IPS DF 6.9 (cell line): ENCODE data around the gene CDCA3.
"Not testable (repeated sequence)": the region's sequence is repeated elsewhere in the genome, so short reads cannot be mapped to it uniquely, and the experiment has no call there.

Source experiments
- DNase-seq: peaks from one replicate; pipeline ENCODE4 v3.0.0-alpha.2; 2013; ENCODE audit warnings: low read depth, low spot score
- H3K27ac ChIP-seq: one replicate; pipeline ENCODE4 v1.5.1; 2013; ENCODE audit warnings: low read length, control low read depth
- H3K27me3 ChIP-seq: 2 replicates; pipeline ENCODE4 v1.6.1; 2013; ENCODE audit warnings: mild to moderate bottlenecking, low read length; ENCODE audit not compliant: control insufficient read depth, insufficient read depth
- H3K36me3 ChIP-seq: 2 replicates; pipeline ENCODE4 v1.6.1; 2013; ENCODE audit warnings: low read length; ENCODE audit not compliant: control insufficient read depth, insufficient read depth
- H3K4me1 ChIP-seq: 2 replicates; pipeline ENCODE4 v1.6.1; 2013; ENCODE audit warnings: low read length; ENCODE audit not compliant: control insufficient read depth, insufficient read depth
- H3K4me3 ChIP-seq: 2 replicates; pipeline ENCODE4 v1.5.1; 2013; ENCODE audit warnings: mild to moderate bottlenecking, low read length
- H3K9me3 ChIP-seq: 2 replicates; pipeline ENCODE4 v1.6.1; 2013; ENCODE audit warnings: low read length, inconsistent platforms; ENCODE audit not compliant: control insufficient read depth, insufficient read depth
- WGBS: extraction: QIAGEN DNeasy Blood & Tissue Kit; methylation state at CpG from one replicate; pipeline ENCODE4 v1.1.7; 2013; ENCODE audit warnings: mixed read lengths, missing lambda C conversion rate; ENCODE audit not compliant: insufficient read length, insufficient coverage; 5-methylcytosine and 5-hydroxymethylcytosine counted together

CDCA3 gene

DNA sequence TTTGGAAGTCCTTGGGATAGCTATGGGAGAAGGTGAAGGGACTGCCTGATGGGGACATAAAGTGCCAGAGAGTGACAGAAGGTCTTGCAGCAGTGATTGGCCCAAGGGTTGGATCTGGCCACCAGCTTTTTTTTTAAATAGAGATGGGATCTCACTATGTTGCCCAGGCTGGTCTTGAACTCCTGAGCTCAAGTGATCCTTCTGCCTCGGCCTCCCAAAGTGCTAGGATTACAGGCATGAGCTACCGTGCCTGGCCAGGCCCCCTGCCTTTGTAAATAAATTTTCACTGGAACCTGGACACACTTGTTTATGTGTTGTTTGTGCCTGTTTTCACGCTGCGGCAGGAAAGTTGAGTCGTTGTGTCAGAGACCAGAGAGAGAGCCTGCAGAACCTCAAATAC is 14.2 kb upstream of the CDCA3 start:
- DNase-seq, H3K4me1 ChIP-seq, H3K27me3 ChIP-seq, H3K27ac ChIP-seq, H3K4me3 ChIP-seq, H3K9me3 ChIP-seq: not testable (repeated sequence)
- peaks cover 32% of the 10 kb centered on the region for H3K36me3 ChIP-seq
- no CpG with 5 or more reads among the region's 5 CpGs for WGBS

DNA sequence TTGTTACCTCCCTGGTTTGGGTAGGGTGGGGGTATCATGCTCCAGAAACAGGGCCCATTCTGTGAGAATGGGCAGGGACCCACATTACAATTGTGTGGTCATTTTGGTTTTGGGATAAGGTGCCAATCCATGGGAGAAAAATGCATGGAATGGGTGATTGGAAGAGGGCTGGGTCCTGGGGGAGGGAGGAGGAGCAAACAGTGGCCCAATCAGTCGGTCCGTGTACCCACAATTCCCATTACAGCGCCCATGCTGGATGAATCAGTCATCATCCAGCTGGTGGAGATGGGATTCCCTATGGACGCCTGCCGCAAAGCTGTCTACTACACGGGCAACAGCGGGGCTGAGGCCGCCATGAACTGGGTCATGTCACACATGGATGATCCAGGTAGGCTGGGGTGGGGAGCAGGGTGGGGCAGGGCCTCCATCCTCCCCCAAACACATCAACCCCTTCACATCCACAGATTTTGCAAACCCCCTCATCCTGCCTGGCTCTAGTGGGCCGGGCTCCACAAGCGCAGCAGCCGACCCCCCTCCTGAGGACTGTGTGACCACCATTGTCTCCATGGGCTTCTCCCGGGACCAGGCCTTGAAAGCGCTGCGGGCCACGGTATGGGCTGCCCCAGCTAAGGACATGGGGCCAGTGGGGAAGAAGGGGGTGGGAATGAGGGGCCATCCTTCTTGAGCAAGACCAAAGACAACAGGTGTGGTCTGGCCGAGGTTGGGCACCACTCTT is 12.7 kb upstream of the CDCA3 start:
- WGBS: no CpG with 5 or more reads among the region's 16 CpGs
- H3K4me1 ChIP-seq: peaks cover 4% of the 10 kb centered on the region

DNA sequence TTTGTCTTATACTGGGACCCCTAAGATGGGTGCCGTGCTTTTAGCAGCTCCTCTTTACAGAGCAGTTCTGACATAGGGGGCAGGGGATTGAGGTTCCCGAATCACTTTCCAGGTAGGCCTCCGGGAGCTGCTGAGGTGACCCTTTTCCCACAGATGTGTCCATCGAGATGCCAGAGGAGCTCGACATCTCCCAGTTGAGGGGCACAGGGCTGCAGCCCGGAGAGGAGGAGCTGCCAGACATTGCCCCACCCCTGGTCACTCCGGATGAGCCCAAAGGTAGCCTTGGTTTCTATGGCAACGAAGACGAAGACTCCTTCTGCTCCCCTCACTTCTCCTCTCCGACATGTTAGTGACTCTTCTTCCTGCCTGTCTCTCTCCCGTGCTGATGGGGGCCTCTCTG is 11.9 kb upstream of the CDCA3 start:
- Histone ChIP-seq H3K36me3 (peaks cover 34% of the 10 kb centered on the region), H3K9me3 (no peaks in the 10 kb centered on the region), H3K4me3 (no peak overlapping the region), H3K27me3 (no peaks in the 10 kb centered on the region), H3K27ac (no peak overlapping the region), H3K4me1 (peaks cover 4% of the 10 kb centered on the region)
- no peak for DNase-seq
- no CpG with 5 or more reads among the region's 11 CpGs for WGBS

More for the DNA sequence above, 12.7 kb upstream of the CDCA3 start:
- Histone ChIP-seq H3K27ac (no peak overlapping the region), H3K36me3 (peaks cover 29% of the 10 kb centered on the region), H3K27me3 (no peaks in the 10 kb centered on the region), H3K4me3 (no peak overlapping the region), H3K9me3 (no peaks in the 10 kb centered on the region)
- DNase-seq: no peak

DNA sequence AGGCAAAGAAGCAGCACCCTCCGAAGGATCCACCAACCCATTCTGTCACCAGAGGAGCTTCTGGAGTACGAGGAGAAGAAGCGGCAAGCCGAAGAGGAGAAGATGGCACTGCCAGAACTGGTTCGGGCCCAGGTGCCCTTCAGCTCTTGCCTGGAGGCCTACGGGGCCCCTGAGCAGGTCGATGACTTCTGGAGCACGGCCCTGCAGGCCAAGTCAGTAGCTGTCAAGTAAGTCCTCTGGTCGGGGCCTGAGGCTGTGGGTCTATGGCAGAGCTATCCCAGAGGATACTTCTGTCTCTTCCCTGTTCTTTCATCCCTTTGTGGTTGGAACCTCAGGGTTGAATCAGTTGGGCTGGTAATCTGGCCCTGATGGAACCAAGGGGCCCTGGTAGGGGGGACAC is 10.3 kb upstream of the CDCA3 start:
- H3K9me3 ChIP-seq: no peaks in the 10 kb centered on the region
- H3K4me3 ChIP-seq: no peak overlapping the region
- H3K4me1 ChIP-seq: peaks cover 3% of the 10 kb centered on the region
- WGBS: no CpG with 5 or more reads among the region's 9 CpGs
- H3K36me3 ChIP-seq: peaks cover 41% of the 10 kb centered on the region
- DNase-seq: no peak
- no peaks in the 10 kb centered on the region for H3K27me3 ChIP-seq
- no peak overlapping the region for H3K27ac ChIP-seq

DNA sequence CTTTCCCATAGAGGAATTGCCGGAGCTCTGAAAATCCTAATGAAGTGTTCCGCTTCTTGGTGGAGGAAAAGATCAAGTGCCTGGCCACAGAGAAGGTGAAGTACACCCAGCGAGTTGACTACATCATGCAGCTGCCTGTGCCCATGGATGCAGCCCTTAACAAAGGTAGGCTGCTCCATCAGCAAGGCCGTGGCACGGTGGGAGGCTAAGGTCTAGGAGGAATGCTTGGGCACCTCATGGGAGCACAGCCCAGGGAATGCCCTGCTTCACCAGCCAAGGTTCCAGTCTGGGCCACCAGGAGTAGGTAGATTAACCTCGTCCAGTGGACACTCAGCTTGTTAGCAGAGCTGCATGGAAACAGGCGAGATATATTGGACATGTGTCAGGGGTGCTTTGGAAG is 9.9 kb upstream of the CDCA3 start:
- Histone ChIP-seq H3K9me3 (no peaks in the 10 kb centered on the region), H3K4me1 (peaks cover 1% of the 10 kb centered on the region), H3K27ac (no peak overlapping the region), H3K27me3 (no peaks in the 10 kb centered on the region), H3K36me3 (peaks cover 46% of the 10 kb centered on the region), H3K4me3 (no peak overlapping the region)
- no peak for DNase-seq
- no CpG with 5 or more reads among the region's 7 CpGs for WGBS

DNA sequence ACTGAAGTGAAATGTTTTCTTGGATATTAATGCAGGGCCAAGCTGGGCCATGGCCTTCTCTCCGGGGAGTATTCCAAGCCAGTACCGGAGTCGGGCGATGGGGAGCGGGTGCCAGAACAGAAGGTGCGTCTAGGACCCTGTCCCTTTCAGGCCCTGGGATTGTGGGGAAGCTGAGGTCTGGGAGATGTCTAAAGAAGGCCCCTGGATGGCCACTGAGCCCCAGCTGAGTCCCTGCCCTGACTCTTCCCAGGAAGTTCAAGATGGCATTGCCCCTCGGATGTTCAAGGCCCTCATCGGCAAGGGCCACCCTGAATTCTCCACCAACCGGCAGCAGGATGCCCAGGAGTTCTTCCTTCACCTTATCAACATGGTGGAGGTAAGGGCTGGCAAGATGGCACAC is 9.0 kb upstream of the CDCA3 start:
- Histone ChIP-seq H3K27me3 (no peaks in the 10 kb centered on the region), H3K4me1 (no peaks in the 10 kb centered on the region), H3K27ac (no peak overlapping the region), H3K4me3 (no peak overlapping the region), H3K36me3 (peaks cover 52% of the 10 kb centered on the region), H3K9me3 (no peaks in the 10 kb centered on the region)
- no CpG with 5 or more reads among the region's 9 CpGs for WGBS
- DNase-seq: no peak

DNA sequence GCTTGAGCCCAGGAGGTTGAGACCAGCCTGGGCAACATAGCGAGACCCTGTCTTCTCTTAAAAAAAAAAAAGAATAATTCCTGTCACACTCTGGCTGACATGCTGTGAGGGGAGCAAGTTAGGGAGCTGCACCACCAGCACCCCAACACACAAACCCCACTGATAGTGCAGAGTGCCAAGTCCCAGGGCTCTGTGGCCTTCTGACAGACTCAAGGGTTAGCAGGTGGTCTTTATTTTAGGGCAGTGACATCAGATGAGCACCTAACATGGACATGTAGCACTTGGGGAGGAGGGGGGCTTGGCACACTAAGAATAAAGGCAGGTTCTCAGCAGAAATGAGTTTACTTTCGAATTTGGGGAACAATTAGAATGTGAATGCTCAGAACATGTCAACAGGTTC is 7.7 kb upstream of the CDCA3 start:
- H3K27me3 ChIP-seq: no peaks in the 10 kb centered on the region
- no peak overlapping the region for H3K4me3 ChIP-seq
- H3K9me3 ChIP-seq: no peaks in the 10 kb centered on the region
- DNase-seq: no peak
- WGBS: no CpG with 5 or more reads among the region's 2 CpGs
- no peak overlapping the region for H3K27ac ChIP-seq
- H3K36me3 ChIP-seq: peaks cover 42% of the 10 kb centered on the region
- H3K4me1 ChIP-seq: no peaks in the 10 kb centered on the region

DNA sequence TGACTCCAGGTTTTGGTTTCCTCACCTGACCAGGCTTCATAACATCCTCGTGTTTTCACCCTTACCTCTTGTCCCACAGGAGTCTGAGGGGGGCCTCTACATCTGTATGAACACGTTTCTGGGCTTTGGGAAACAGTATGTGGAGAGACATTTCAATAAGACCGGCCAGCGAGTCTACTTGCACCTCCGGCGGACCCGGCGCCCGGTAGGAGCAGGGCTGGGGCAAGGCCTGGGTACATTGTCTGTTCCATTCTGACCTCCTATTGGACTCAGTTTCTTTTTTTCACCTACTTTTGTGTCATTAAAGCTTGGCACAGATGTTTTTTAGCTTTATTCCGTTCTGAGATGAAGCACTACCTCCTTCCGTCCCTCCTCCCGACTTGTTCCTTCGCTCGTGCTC is 4.2 kb upstream of the CDCA3 start:
- no peak overlapping the region for H3K27ac ChIP-seq
- H3K4me3 ChIP-seq: no peak overlapping the region
- H3K27me3 ChIP-seq: no peaks in the 10 kb centered on the region
- peaks cover 28% of the 10 kb centered on the region; the same call in 1 of the 2 replicates for H3K36me3 ChIP-seq
- no CpG with 5 or more reads among the region's 14 CpGs for WGBS
- no peak for DNase-seq
- H3K4me1 ChIP-seq: peaks cover 2% of the 10 kb centered on the region; the same call in 1 of the 2 replicates
- H3K9me3 ChIP-seq: no peaks in the 10 kb centered on the region

DNA sequence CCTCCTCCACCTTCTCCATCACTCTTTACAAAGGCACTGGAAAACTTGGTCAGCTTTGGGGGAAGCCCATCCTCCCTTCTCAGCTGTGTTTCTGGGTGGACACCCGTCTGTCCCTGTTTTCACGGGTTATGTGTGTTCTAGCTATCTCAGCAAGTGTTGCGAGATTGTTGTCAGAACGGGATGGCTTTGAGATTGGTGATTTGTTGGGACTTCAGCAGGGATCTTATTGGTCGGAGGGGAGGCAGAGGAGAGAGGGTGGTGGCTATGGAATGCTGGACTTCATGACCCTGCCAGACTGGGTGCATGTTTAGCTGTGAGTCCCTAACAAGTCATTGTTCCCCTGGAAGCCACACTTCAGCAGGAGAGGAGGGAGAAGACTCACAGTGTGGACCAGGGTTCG is 3.0 kb upstream of the CDCA3 start:
- H3K27me3 ChIP-seq: no peaks in the 10 kb centered on the region
- H3K4me1 ChIP-seq: peaks cover 2% of the 10 kb centered on the region; the same call in 1 of the 2 replicates
- no peak for DNase-seq
- WGBS: no CpG with 5 or more reads among the region's 6 CpGs
- no peaks in the 10 kb centered on the region for H3K9me3 ChIP-seq
- peaks cover 28% of the 10 kb centered on the region; the same call in 1 of the 2 replicates for H3K36me3 ChIP-seq
- no peak overlapping the region for H3K27ac ChIP-seq
- H3K4me3 ChIP-seq: no peak overlapping the region

DNA sequence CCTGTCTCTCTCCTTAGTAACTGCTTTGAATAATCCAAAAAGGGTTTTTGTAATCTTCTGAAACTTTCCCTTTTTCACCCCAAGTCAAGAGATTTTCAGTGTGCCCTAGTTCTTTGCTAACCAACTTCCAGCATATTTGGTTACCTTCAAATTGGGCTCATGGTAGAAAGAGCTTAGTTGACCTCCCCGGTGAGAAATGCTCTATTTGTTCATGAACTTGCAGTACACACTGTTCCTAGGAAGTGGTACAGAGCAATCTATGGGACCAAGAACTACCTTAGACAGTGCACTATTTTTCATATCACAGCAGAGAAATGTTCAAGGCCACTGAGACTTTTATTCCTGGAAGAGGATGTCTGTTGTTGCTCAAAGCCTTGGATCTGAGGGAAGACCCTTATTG is 2.5 kb upstream of the CDCA3 start:
- Histone ChIP-seq H3K4me3 (no peak overlapping the region), H3K4me1 (peaks cover 2% of the 10 kb centered on the region; the same call in 1 of the 2 replicates), H3K27me3 (no peaks in the 10 kb centered on the region), H3K36me3 (peaks cover 27% of the 10 kb centered on the region; the same call in 1 of the 2 replicates), H3K27ac (no peak overlapping the region), H3K9me3 (no peaks in the 10 kb centered on the region)
- no peak for DNase-seq
- no CpG with 5 or more reads among the region's 1 CpG for WGBS
